DND-41 (cell line): ENCODE data around the gene KRTAP12-2.

ENCODE experiments used
- ATAC-seq: fragments of 200-7000 bp; cut with Tn5 transposase; 3 replicates; pipeline ENCODE4 v1.9.1; 2021; ENCODE audit warnings: low read depth; ENCODE audit not compliant: insufficient read depth
- DNase-seq: peaks from one replicate; pipeline ENCODE4 v3.0.0-alpha.2; 2020
- H2AFZ ChIP-seq: 2 replicates; pipeline ENCODE4 v1.6.0; 2012; ENCODE audit warnings: low read depth, low read length
- H3K27ac ChIP-seq: 2 replicates; pipeline ENCODE4 v1.5.1; 2012; ENCODE audit warnings: low read length, inconsistent platforms
- H3K27me3 ChIP-seq: fragments of 200-600 bp; sonication (generic); 2 replicates; pipeline ENCODE4 v1.6.0; 2012; ENCODE audit warnings: low read length, mild to moderate bottlenecking, inconsistent platforms; ENCODE audit not compliant: insufficient read depth, poor library complexity
- H3K36me3 ChIP-seq: 2 replicates; pipeline ENCODE4 v1.5.1; 2012; ENCODE audit warnings: low read length, inconsistent platforms; ENCODE audit not compliant: insufficient read depth
- H3K4me1 ChIP-seq: 2 replicates; pipeline ENCODE4 v1.5.1; 2012; ENCODE audit warnings: mild to moderate bottlenecking, low read length; ENCODE audit not compliant: insufficient read depth
- H3K4me2 ChIP-seq: 2 replicates; pipeline ENCODE4 v1.6.0; 2012; ENCODE audit warnings: mild to moderate bottlenecking, moderate library complexity, low read length, inconsistent platforms; ENCODE audit not compliant: insufficient read depth
- H3K4me3 ChIP-seq, 2 experiments: fragments of 200-600 bp in 1 of 2; shearing (Covaris generic) in 1 of 2; 2 replicates each; pipeline ENCODE4 v1.5.1; 2012 to 2016; ENCODE audit warnings: inconsistent platforms in 2 of 2, low read length in 2 of 2, mild to moderate bottlenecking in 2 of 2, low read depth in 1 of 2, moderate library complexity in 1 of 2
- H3K79me2 ChIP-seq: 2 replicates; pipeline ENCODE4 v1.6.0; 2012; ENCODE audit warnings: low read length, inconsistent platforms; ENCODE audit not compliant: insufficient read depth
- H3K9ac ChIP-seq: 2 replicates; pipeline ENCODE4 v1.6.0; 2012; ENCODE audit warnings: low read depth, mild to moderate bottlenecking, inconsistent platforms, low read length, moderate library complexity
- H3K9me3 ChIP-seq: 2 replicates; pipeline ENCODE4 v1.5.1; 2012; ENCODE audit warnings: low read length, moderate library complexity, mild to moderate bottlenecking, inconsistent platforms; ENCODE audit not compliant: insufficient read depth, severe bottlenecking
- H4K20me1 ChIP-seq: 2 replicates; pipeline ENCODE4 v1.6.0; 2012; ENCODE audit warnings: low read length; ENCODE audit not compliant: insufficient read depth
- EZH2 ChIP-seq: IDR thresholded peaks from 3 replicates; pipeline ENCODE4 v1.6.1; 2012; ENCODE audit warnings: borderline replicate concordance, low read depth, mild to moderate bottlenecking, moderate library complexity, low read length, inconsistent platforms; ENCODE audit not compliant: severe bottlenecking
- TF ChIP-seq, protein P1 (sequence below): IDR thresholded peaks from 2 replicates; pipeline ENCODE4 v1.5.1; 2012; ENCODE audit warnings: borderline replicate concordance, low read length, moderate library complexity, mild to moderate bottlenecking; ENCODE audit not compliant: poor library complexity, severe bottlenecking; ENCODE audit errors: extremely low read depth

The KRTAP12-2 gene

DNA sequence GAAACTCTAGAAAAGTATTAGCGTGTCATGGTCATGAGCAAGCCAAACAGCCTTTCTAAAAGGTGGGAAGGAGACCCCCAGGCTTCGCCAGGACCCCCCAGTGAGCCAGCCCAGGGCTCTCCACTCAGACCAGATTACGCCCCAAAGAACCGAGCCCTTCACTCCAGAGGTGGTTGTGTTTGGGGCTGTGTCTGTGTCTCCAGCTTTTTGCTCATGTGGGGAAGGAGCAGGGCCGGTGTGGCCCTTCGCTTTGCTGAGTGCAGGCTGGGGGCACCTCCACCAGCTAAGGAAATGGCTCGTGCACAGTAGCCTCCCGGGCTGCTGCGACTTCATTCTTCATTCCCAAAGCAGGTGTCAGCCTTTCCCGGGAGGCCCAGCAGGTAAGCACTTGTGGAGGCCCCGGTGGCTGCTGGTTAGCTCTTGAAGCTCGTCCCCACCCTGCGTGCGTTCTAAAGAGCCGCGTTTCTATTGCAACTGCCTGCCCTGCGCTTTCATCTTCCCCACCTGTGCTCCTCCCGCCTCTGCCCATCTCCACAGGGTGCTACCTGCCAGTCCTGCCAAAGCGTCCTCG, 44.1 kb upstream of the KRTAP12-2 start:
- ATAC-seq (no peak), DNase-seq (no peak)
- H3K4me3 ChIP-seq: no peak overlapping the region
- no peak overlapping the region for H3K9ac ChIP-seq
- no peak overlapping the region for H3K27ac ChIP-seq
- H3K79me2 ChIP-seq: no peaks in the 10 kb centered on the region
- H3K27me3 ChIP-seq: peaks cover 23% of the 10 kb centered on the region
- TF ChIP-seq, protein P1, sequence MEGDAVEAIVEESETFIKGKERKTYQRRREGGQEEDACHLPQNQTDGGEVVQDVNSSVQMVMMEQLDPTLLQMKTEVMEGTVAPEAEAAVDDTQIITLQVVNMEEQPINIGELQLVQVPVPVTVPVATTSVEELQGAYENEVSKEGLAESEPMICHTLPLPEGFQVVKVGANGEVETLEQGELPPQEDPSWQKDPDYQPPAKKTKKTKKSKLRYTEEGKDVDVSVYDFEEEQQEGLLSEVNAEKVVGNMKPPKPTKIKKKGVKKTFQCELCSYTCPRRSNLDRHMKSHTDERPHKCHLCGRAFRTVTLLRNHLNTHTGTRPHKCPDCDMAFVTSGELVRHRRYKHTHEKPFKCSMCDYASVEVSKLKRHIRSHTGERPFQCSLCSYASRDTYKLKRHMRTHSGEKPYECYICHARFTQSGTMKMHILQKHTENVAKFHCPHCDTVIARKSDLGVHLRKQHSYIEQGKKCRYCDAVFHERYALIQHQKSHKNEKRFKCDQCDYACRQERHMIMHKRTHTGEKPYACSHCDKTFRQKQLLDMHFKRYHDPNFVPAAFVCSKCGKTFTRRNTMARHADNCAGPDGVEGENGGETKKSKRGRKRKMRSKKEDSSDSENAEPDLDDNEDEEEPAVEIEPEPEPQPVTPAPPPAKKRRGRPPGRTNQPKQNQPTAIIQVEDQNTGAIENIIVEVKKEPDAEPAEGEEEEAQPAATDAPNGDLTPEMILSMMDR: no peak
- no peak for TF ChIP-seq EZH2
- H3K4me1 ChIP-seq: no peaks in the 10 kb centered on the region
- H3K36me3 ChIP-seq: no peaks in the 10 kb centered on the region
- no peak overlapping the region for H2AFZ ChIP-seq
- H4K20me1 ChIP-seq: no peaks in the 10 kb centered on the region; the same call in 1 of the 2 replicates
- H3K9me3 ChIP-seq: no peaks in the 10 kb centered on the region
- no peak overlapping the region for H3K4me2 ChIP-seq

GRCh38 chr21:44710294-44710665, 43.6 kb upstream of the KRTAP12-2 start:
- no peaks in the 10 kb centered on the region; the same call in 1 of the 2 replicates for H4K20me1 ChIP-seq
- no peak for TF ChIP-seq EZH2
- TF ChIP-seq, protein P1: no peak
- H2AFZ ChIP-seq: no peak overlapping the region
- H3K4me2 ChIP-seq: no peak overlapping the region
- peaks cover 23% of the 10 kb centered on the region for H3K27me3 ChIP-seq
- ATAC-seq: no peak
- no peaks in the 10 kb centered on the region for H3K79me2 ChIP-seq
- no peaks in the 10 kb centered on the region for H3K36me3 ChIP-seq
- DNase-seq: no peak
- no peak overlapping the region for H3K9ac ChIP-seq
- no peak overlapping the region for H3K27ac ChIP-seq
- no peak overlapping the region for H3K4me3 ChIP-seq
- H3K4me1 ChIP-seq: no peaks in the 10 kb centered on the region
- H3K9me3 ChIP-seq: no peaks in the 10 kb centered on the region

GRCh38 chr21:44709426-44710293, 42.9 kb upstream of the KRTAP12-2 start:
- ATAC-seq: no peak
- H3K4me3 ChIP-seq: no peak overlapping the region
- no peak for TF ChIP-seq EZH2
- TF ChIP-seq, protein P1: no peak

More at GRCh38 chr21:44709426-44710293, 42.9 kb upstream of the KRTAP12-2 start:
- Histone ChIP-seq H3K9me3 (no peaks in the 10 kb centered on the region), H3K79me2 (no peaks in the 10 kb centered on the region), H4K20me1 (no peaks in the 10 kb centered on the region; the same call in 1 of the 2 replicates), H3K4me2 (no peak overlapping the region), H3K4me1 (no peaks in the 10 kb centered on the region), H3K36me3 (no peaks in the 10 kb centered on the region), H3K9ac (no peak overlapping the region), H3K27me3 (peaks cover 23% of the 10 kb centered on the region), H2AFZ (no peak overlapping the region), H3K27ac (no peak overlapping the region)
- DNase-seq: no peak
